ENCODE data around the gene KCNMA1. TPM values are rescaled to one million over a fixed set of nuclear protein-coding genes. Genes with fewer than 3 reads are reported as not detected.

The KCNMA1 gene
- total and polyA plus RNA-seq, 9 of the 15 experiments (the other 6 are each of a cell fraction or from before 2014, with no cell fraction given), result 0.01 to 0.95 (median 0.15) TPM; not detected in 4

DNA sequence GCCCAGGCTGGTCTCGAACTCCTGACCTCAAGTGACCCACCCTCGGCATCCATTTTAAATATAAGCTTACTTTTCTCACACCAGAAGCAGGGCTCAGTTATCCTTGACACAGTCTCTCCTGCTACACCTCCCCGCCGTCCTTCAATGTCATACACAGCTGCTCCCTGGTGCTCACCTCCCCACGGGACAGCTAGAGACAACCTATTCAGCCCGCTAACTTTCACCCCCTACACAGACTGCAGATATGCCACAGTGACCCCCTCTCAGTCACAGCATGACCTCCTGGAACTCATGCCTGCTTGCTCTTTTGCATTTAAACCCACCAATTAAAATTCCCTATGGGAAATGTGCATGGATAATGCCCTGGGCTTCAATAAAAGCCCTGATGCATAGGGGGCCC, 44.2 kb upstream of the KCNMA1 start:
- 5% methylated on average over 6 of the region's 6 CpGs for WGBS (ENCODE audit: insufficient coverage, low coverage, missing lambda C conversion rate)
- Histone ChIP-seq H3K79me2 (ENCODE audit: control insufficient read depth, insufficient read depth, low read length) (no peaks in the 10 kb centered on the region), H3K9ac (ENCODE audit: insufficient read depth in 1 of 2, low read depth in 2 of 2, low read length in 2 of 2) (no peak overlapping the region), H3K4me3 (no peak overlapping the region), H3K27me3 (ENCODE audit: control insufficient read depth in 2 of 2, insufficient read depth in 2 of 2, low read length in 2 of 2) (peaks cover 10 to 15% of the 10 kb centered on the region in 2 experiments), H2AFZ (ENCODE audit: low read depth, low read length) (no peak overlapping the region), H3K4me1 (replicated peaks in 1 of 2; ENCODE audit: control insufficient read depth in 2 of 2, insufficient read depth in 2 of 2, low read length in 2 of 2) (no peaks in the 10 kb centered on the region), H3K9me3 (replicated peaks; ENCODE audit: control insufficient read depth, insufficient read depth, low read depth, low read length) (no peaks in the 10 kb centered on the region), H3K9me1 (ENCODE audit: control insufficient read depth, insufficient read depth, low read length) (no peaks in the 10 kb centered on the region), H4K20me1 (replicated peaks; ENCODE audit: control insufficient read depth, insufficient read depth, low read length) (no peaks in the 10 kb centered on the region), H3K27ac (ENCODE audit: extremely low read depth, low read depth, low read length) (no peak overlapping the region), H3K36me3 (ENCODE audit: control insufficient read depth, insufficient read depth, low read length) (no peaks in the 10 kb centered on the region), H3K4me2 (ENCODE audit: insufficient read depth, low read length) (no peak overlapping the region)
- ATAC-seq, result no peak
- in situ Hi-C loops (cut with MboI) (no loop called here), intact Hi-C loops (cut with micrococcal nuclease) (no loop called here)
- no peak for FAIRE-seq
- TF ChIP-seq, protein P1, sequence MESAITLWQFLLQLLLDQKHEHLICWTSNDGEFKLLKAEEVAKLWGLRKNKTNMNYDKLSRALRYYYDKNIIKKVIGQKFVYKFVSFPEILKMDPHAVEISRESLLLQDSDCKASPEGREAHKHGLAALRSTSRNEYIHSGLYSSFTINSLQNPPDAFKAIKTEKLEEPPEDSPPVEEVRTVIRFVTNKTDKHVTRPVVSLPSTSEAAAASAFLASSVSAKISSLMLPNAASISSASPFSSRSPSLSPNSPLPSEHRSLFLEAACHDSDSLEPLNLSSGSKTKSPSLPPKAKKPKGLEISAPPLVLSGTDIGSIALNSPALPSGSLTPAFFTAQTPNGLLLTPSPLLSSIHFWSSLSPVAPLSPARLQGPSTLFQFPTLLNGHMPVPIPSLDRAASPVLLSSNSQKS (CRISPR knock-in tag; IDR thresholded peaks at IDR 0.05), result no peak
- TF ChIP-seq HDAC8 (tag; IDR thresholded peaks at IDR 0.05) (no peak), SMARCC2 (IDR thresholded peaks at IDR 0.05; ENCODE audit: low read depth) (no peak), PHF8 (IDR thresholded peaks at IDR 0.05; ENCODE audit: borderline replicate concordance, low read length) (no peak), ZNF764 (CRISPR knock-in tag; IDR thresholded peaks at IDR 0.05; ENCODE audit: low read depth) (no peak), IFI16 (CRISPR knock-in tag; IDR thresholded peaks at IDR 0.05) (no peak), NFIX (CRISPR knock-in tag; IDR thresholded peaks at IDR 0.05; ENCODE audit: low read depth) (no peak)
- TF ChIP-seq, protein P2, sequence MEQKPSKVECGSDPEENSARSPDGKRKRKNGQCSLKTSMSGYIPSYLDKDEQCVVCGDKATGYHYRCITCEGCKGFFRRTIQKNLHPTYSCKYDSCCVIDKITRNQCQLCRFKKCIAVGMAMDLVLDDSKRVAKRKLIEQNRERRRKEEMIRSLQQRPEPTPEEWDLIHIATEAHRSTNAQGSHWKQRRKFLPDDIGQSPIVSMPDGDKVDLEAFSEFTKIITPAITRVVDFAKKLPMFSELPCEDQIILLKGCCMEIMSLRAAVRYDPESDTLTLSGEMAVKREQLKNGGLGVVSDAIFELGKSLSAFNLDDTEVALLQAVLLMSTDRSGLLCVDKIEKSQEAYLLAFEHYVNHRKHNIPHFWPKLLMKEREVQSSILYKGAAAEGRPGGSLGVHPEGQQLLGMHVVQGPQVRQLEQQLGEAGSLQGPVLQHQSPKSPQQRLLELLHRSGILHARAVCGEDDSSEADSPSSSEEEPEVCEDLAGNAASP (IDR thresholded peaks at IDR 0.05), result no peak
- TF ChIP-seq, protein P3, sequence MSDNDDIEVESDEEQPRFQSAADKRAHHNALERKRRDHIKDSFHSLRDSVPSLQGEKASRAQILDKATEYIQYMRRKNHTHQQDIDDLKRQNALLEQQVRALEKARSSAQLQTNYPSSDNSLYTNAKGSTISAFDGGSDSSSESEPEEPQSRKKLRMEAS (CRISPR knock-in tag; IDR thresholded peaks at IDR 0.05), result no peak
- CTCF ChIA-PET (ENCODE audit: low intra/inter-chr PET ratio), result no interaction called here
- no peak for DNase-seq (ENCODE audit: extremely low read depth in 1 of 4, low spot score in 3 of 4)
- no TSS peak for BruUV-seq (replicated peaks)
- POLR2A ChIA-PET, result interaction anchor here (0.6 to 1.3 kb wide), 4 partner anchors 11 to 364 kb away, joined by 3 to 4 read pairs (median 3); no protein-coding TSS in a partner anchor
